DMS114 treated with DMSO at 0.1 percent for 48 hours (cell line): ENCODE results near the gene KLHL25.
"Not testable (repeated sequence)": the region's sequence is repeated elsewhere in the genome, so short reads cannot be mapped to it uniquely, and the experiment has no call there.

Source experiments
- DNase-seq: peaks from one replicate; lab custom pipeline; 2025; ENCODE audit not compliant: unreplicated experiment; lab: John Stamatoyannopoulos, UW

Gene KLHL25

GRCh38 chr15:85794598-85795336, at the start of gene KLHL25:
TSS of gene KLHL25 (minus strand) at chr15:85794925. CDS start at chr15:85769810, 25,115 bp downstream.
- peak; percentile 93 for DNase-seq

- DNase-seq = no peak
Measured at GRCh38 chr15:85840802-85841152, 46.1 kb upstream of the KLHL25 start.

GRCh38 chr15:85840079-85840801, 45.5 kb upstream of the KLHL25 start:
- peak; percentile 66 for DNase-seq

GRCh38 chr15:85839643-85840042, 44.9 kb upstream of the KLHL25 start:
- DNase-seq = no peak

- DNase-seq = no peak
Measured at GRCh38 chr15:85838655-85839054, 43.9 kb upstream of the KLHL25 start.

GRCh38 chr15:85837881-85838280, 43.2 kb upstream of the KLHL25 start:
- no peak for DNase-seq

- no peak for DNase-seq
Measured at GRCh38 chr15:85837011-85837433, 42.3 kb upstream of the KLHL25 start.

GRCh38 chr15:85834651-85835050, 39.9 kb upstream of the KLHL25 start:
- no peak for DNase-seq

GRCh38 chr15:85832394-85832793, 37.7 kb upstream of the KLHL25 start:
- no peak for DNase-seq

- DNase-seq = peak; percentile 18
Measured at GRCh38 chr15:85831415-85832113, 36.8 kb upstream of the KLHL25 start.

GRCh38 chr15:85829754-85830153, 35.0 kb upstream of the KLHL25 start:
- DNase-seq = not testable (repeated sequence)

- no peak for DNase-seq
Measured at GRCh38 chr15:85828874-85829273, 34.1 kb upstream of the KLHL25 start.

GRCh38 chr15:85828126-85828525, 33.4 kb upstream of the KLHL25 start:
- DNase-seq = no peak

- no peak for DNase-seq
Measured at GRCh38 chr15:85826756-85827515, 32.2 kb upstream of the KLHL25 start.

GRCh38 chr15:85825719-85826118, 31.0 kb upstream of the KLHL25 start:
- no peak for DNase-seq

GRCh38 chr15:85825118-85825517, 30.4 kb upstream of the KLHL25 start:
- no peak for DNase-seq

- DNase-seq = no peak
Measured at GRCh38 chr15:85821545-85821944, 26.8 kb upstream of the KLHL25 start.

GRCh38 chr15:85819938-85820337, 25.2 kb upstream of the KLHL25 start:
- DNase-seq = no peak

- no peak for DNase-seq
Measured at GRCh38 chr15:85813234-85813633, 18.5 kb upstream of the KLHL25 start.

- DNase-seq = no peak
Measured at GRCh38 chr15:85810075-85810474, 15.3 kb upstream of the KLHL25 start.

- DNase-seq = no peak
Measured at GRCh38 chr15:85805420-85805819, 10.7 kb upstream of the KLHL25 start.
